GM19455 (cell line): Measurements from ENCODE around the gene PBLD.

Experiments used
- ATAC-seq: cut with Tn5 transposase; IDR thresholded peaks from one replicate; pipeline ENCODE4 v1.9.1; 2021; ENCODE audit not compliant: unreplicated experiment

The PBLD gene

DNA sequence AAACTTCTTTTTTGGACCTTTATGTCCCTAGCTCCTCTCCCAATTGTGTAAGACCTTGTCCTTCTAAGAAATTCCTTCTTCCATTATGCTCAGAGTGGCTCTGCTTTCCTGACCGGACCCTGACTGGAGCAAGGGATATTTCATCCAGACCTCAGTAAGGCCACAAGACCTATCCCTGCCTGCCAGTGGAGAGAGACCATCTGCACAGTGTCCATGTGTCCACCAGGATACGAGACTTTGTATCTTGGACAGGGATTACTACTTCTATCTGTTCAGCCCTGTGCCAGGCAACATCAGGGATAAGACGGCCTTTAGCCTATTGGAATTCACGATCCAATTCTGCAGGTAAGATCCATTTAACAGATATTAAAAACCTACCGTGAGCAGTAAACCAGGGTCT lies 93.7 kb downstream of the PBLD start:
- ATAC-seq = no peak

DNA sequence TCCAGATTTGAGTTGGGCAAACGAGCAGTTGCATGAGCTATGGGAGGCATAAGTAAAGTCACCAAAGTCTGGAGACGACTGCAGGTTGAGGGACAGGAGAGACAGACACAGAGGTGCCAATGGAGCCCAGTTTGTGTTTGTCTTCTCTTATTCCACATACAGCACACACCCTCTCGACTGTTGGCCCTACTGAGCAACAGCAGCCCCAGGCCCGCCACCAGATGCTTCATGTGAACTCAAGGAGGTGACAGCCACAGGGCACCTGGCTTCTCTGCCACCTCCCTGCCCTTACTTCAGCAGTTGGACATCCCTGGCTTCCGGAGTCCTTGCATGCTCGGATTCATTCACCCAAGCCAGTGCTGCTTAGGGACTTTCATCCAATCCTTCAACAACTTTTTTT lies 94.4 kb downstream of the PBLD start:
- ATAC-seq = no peak

- no peak for ATAC-seq
These were observed 95.6 kb downstream of the PBLD start for GRCh38 chr10:68237173-68237572.

GRCh38 chr10:68235581-68235980 lies 97.1 kb downstream of the PBLD start:
- ATAC-seq = no peak

DNA sequence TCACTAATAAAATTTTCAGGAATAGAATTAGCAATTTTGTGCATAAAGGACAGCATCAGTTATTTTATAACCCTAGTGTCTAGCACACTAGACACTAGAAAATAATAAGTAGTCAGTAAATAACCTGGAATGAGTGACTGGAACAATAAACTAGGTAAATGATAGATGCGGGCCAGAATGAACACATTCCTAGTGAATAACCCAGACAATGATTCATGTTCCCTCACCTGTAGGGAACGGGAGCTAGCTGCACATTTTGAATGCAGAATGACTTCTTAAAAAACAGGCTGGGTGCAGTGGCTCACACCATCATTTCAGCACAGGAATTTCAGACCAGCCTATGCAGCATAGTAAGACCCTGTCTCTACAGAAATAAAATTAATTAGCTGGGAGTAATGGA lies 97.6 kb downstream of the PBLD start:
- ATAC-seq = no peak

GRCh38 chr10:68233046-68233445 lies 99.7 kb downstream of the PBLD start:
- no peak for ATAC-seq
